Trophoblast cell (in vitro differentiated cells and primary cell): ENCODE measurements around the gene PSMB9.

Source experiments
- DNase-seq, 2 donors: peaks; one replicate each; pipeline ENCODE4 v3.0.0-alpha.2; 2016
- H2AFZ ChIP-seq: 2 replicates; pipeline ENCODE4 v1.6.1; 2013; ENCODE audit warnings: low read length, moderate library complexity, mild to moderate bottlenecking; ENCODE audit not compliant: insufficient read depth, poor library complexity
- H2AK5ac ChIP-seq: 2 replicates; pipeline ENCODE4 v1.6.1; 2013; ENCODE audit warnings: mild to moderate bottlenecking, low read length
- H2BK120ac ChIP-seq: 2 replicates; pipeline ENCODE4 v1.6.1; 2013; ENCODE audit warnings: low read length, mild to moderate bottlenecking, moderate library complexity; ENCODE audit not compliant: insufficient read depth, poor library complexity
- H2BK12ac ChIP-seq: 2 replicates; pipeline ENCODE4 v1.6.1; 2013; ENCODE audit warnings: mild to moderate bottlenecking, low read length, moderate library complexity
- H2BK5ac ChIP-seq: 2 replicates; pipeline ENCODE4 v1.6.1; 2013; ENCODE audit warnings: low read length, low read depth, moderate library complexity, mild to moderate bottlenecking; ENCODE audit not compliant: poor library complexity
- H3K14ac ChIP-seq: 2 replicates; pipeline ENCODE4 v1.6.1; 2013; ENCODE audit warnings: mild to moderate bottlenecking, low read length
- H3K18ac ChIP-seq: 2 replicates; pipeline ENCODE4 v1.6.1; 2013; ENCODE audit warnings: mild to moderate bottlenecking, low read length
- H3K23ac ChIP-seq: 2 replicates; pipeline ENCODE4 v1.6.1; 2013; ENCODE audit warnings: low read length
- H3K27ac ChIP-seq: 2 replicates; pipeline ENCODE4 v1.5.1; 2013; ENCODE audit warnings: low read depth, mild to moderate bottlenecking, inconsistent platforms, low read length, moderate library complexity
- H3K27me3 ChIP-seq: 2 replicates; pipeline ENCODE4 v1.6.1; 2013; ENCODE audit warnings: inconsistent platforms, mild to moderate bottlenecking, low read length, moderate library complexity; ENCODE audit not compliant: insufficient read depth
- H3K36me3 ChIP-seq, 2 experiments: 1 replicate in 1 of 2; 2 replicates in 1 of 2; pipeline ENCODE4 v1.6.1; 2013; ENCODE audit warnings: low read length in 2 of 2, mild to moderate bottlenecking in 2 of 2, moderate library complexity in 1 of 2; ENCODE audit not compliant: insufficient read depth in 2 of 2, control insufficient read depth in 1 of 2
- H3K4ac ChIP-seq: 2 replicates; pipeline ENCODE4 v1.6.1; 2013; ENCODE audit warnings: low read depth, mild to moderate bottlenecking, low read length, moderate library complexity
- H3K4me1 ChIP-seq, 2 experiments: 1 replicate in 1 of 2; 2 replicates in 1 of 2; pipeline ENCODE4 v1.6.1; 2013; ENCODE audit warnings: low read length in 2 of 2, mild to moderate bottlenecking in 2 of 2, moderate library complexity in 1 of 2; ENCODE audit not compliant: insufficient read depth in 2 of 2, control insufficient read depth in 1 of 2
- H3K4me2 ChIP-seq: 2 replicates; pipeline ENCODE4 v1.6.1; 2013; ENCODE audit warnings: inconsistent platforms, mild to moderate bottlenecking, low read length, moderate library complexity
- H3K4me3 ChIP-seq: 2 replicates; pipeline ENCODE4 v1.5.1; 2013; ENCODE audit warnings: mild to moderate bottlenecking, low read depth, low read length, inconsistent platforms
- H3K79me1 ChIP-seq: one replicate; pipeline ENCODE4 v1.6.1; 2013; ENCODE audit warnings: low read length
- H3K79me2 ChIP-seq: 2 replicates; pipeline ENCODE4 v1.6.1; 2013; ENCODE audit warnings: low read length, mild to moderate bottlenecking; ENCODE audit not compliant: control insufficient read depth, insufficient read depth, poor library complexity
- H3K9ac ChIP-seq: 2 replicates; pipeline ENCODE4 v1.6.1; 2013; ENCODE audit warnings: mild to moderate bottlenecking, low read length
- H3K9me3 ChIP-seq: 2 replicates; pipeline ENCODE4 v1.6.1; 2013; ENCODE audit warnings: low read depth, mild to moderate bottlenecking, control low read depth, inconsistent platforms, low read length; ENCODE audit not compliant: insufficient read depth
- H4K12ac ChIP-seq: 2 replicates; pipeline ENCODE4 v1.6.1; 2013; ENCODE audit warnings: low read depth, mild to moderate bottlenecking, low read length, moderate library complexity
- H4K8ac ChIP-seq: 2 replicates; pipeline ENCODE4 v1.6.1; 2013; ENCODE audit warnings: low read depth, mild to moderate bottlenecking, low read length, moderate library complexity
- H4K91ac ChIP-seq: one replicate; pipeline ENCODE4 v1.6.1; 2013; ENCODE audit warnings: low read depth, mild to moderate bottlenecking, low read length, moderate library complexity
- WGBS: extraction: QIAGEN DNeasy Blood & Tissue Kit; methylation state at CpG from one replicate; pipeline ENCODE4 v1.1.7; 2013; ENCODE audit warnings: missing lambda C conversion rate; ENCODE audit not compliant: insufficient read length, insufficient coverage; ENCODE audit errors: extremely low coverage; 5-methylcytosine and 5-hydroxymethylcytosine counted together

The PSMB9 gene

DNA sequence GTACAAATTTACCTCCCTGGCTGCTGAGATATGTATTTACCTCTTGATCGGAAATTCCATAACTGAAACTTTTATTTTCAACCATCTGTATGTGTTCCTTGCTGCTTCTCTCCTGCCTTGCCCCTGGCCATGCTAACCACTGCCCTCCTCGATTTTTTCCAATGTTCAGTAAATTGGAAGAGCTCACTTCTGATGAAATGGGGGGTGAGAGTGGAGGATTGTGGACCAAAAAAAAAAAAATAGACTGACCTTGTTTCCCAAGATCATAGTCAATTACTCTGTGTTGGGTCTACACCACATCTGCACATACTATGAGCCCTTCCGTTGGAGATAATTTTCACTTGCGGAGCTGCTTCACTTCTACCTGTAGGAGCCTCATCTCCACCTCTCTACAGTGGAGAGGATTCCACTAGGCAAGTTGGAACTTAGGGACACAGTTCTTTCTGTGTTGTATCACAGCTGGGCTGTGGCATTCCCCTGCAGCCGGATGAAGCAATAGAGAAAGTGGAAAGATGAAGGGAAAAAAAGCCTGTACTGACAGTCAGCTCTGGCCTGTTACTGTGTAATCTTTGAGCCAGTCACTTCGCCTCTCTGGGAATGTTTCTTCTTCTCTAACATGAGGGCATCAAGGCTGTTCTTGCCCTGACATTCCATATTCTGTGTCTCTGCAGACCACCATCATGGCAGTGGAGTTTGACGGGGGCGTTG lies 1.6 kb downstream of the PSMB9 start:
- H2BK12ac ChIP-seq: no peak overlapping the region
- no peak overlapping the region for H3K9ac ChIP-seq
- no peak overlapping the region for H4K91ac ChIP-seq
- peaks cover 41% of the 10 kb centered on the region for H3K27me3 ChIP-seq
- H3K23ac ChIP-seq: no peak overlapping the region
- peaks cover 5% of the 10 kb centered on the region for H3K9me3 ChIP-seq
- H2AK5ac ChIP-seq: no peak overlapping the region
- H2AFZ ChIP-seq: no peak overlapping the region
- H3K36me3 ChIP-seq: no peaks in the 10 kb centered on the region
- H2BK120ac ChIP-seq: no peak overlapping the region
- no peak overlapping the region for H2BK5ac ChIP-seq
- peak; percentile 61 to 72 for DNase-seq
- H4K8ac ChIP-seq: no peak overlapping the region
- no peak overlapping the region for H3K18ac ChIP-seq
- no peak overlapping the region for H3K4me2 ChIP-seq
- no peak overlapping the region for H3K14ac ChIP-seq
- H3K79me1 ChIP-seq: no peaks in the 10 kb centered on the region
- H3K4ac ChIP-seq: no peak overlapping the region
- no peak overlapping the region for H3K27ac ChIP-seq
- H3K4me3 ChIP-seq: no peak overlapping the region
- no peak overlapping the region for H4K12ac ChIP-seq
- no peaks in the 10 kb centered on the region for H3K79me2 ChIP-seq
- H3K4me1 ChIP-seq: peaks cover 17 to 20% of the 10 kb centered on the region in 2 experiments
- no CpG with 5 or more reads among the region's 8 CpGs for WGBS

DNA sequence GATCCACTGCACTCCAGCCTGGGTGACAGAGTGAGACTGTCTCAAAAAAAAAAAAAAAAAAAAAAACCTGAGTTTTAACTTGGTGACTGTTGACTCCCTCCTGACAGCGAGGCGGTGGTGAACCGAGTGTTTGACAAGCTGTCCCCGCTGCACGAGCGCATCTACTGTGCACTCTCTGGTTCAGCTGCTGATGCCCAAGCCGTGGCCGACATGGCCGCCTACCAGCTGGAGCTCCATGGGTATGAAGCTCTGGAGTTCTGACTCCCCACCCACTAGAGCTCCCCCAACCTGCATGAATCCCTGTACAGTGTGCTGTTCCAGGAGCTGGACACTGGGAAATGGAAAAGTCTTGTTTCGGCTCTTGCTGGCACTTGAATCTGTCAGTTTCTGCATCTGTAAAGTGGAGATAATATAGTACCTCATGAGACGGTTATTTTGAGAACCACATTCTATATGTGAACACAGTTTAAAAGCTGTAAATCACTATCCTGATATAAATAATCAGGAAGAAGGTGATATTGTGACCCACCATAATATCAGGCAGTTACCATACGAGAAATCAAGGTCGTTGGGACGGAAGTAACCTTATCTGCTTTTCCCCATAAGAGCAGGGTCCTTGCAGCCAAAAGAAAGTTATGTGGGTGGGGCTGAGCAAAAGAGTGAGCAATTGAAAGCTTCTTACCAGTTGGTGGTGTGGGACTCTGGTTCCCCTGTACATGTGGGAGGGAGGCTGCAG lies 3.3 kb downstream of the PSMB9 start:
- Histone ChIP-seq H2BK5ac (no peak overlapping the region), H3K9ac (no peak overlapping the region), H3K14ac (no peak overlapping the region), H3K9me3 (peaks cover 5% of the 10 kb centered on the region), H3K18ac (no peak overlapping the region), H3K79me1 (no peaks in the 10 kb centered on the region), H3K27me3 (peaks cover 36% of the 10 kb centered on the region), H3K4ac (no peak overlapping the region), H3K23ac (no peak overlapping the region), H3K4me2 (no peak overlapping the region), H2AK5ac (no peak overlapping the region), H3K27ac (no peak overlapping the region), H4K12ac (no peak overlapping the region), H3K4me1 (peaks cover 15 to 16% of the 10 kb centered on the region in 2 experiments), H2BK120ac (no peak overlapping the region), H3K4me3 (no peak overlapping the region), H4K8ac (no peak overlapping the region), H2AFZ (no peak overlapping the region), H3K79me2 (no peaks in the 10 kb centered on the region), H3K36me3 (no peaks in the 10 kb centered on the region), H2BK12ac (no peak overlapping the region), H4K91ac (no peak overlapping the region)
- no peak for DNase-seq
- WGBS: no CpG with 5 or more reads among the region's 14 CpGs

DNA sequence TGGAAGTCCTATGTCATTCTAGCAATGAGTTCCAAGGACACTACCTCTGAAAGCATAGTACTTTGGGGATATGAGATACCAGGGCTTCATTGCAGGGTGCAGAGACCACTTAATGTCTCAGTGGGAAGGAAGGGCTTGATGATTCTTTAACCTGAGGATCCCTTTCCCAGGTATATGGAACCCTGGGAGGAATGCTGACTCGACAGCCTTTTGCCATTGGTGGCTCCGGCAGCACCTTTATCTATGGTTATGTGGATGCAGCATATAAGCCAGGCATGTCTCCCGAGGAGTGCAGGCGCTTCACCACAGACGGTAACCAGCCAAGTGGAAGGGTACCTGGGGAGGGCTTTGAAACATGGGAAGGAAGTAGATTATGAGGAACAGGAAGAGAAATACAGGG lies 4.2 kb downstream of the PSMB9 start:
- Histone ChIP-seq H3K27me3 (peaks cover 28% of the 10 kb centered on the region), H3K27ac (no peak overlapping the region), H4K8ac (no peak overlapping the region), H3K9ac (no peak overlapping the region), H2BK12ac (no peak overlapping the region), H3K4me2 (no peak overlapping the region), H2AK5ac (no peak overlapping the region), H2BK5ac (no peak overlapping the region), H4K12ac (no peak overlapping the region), H3K79me2 (no peaks in the 10 kb centered on the region), H3K9me3 (peaks cover 5% of the 10 kb centered on the region), H3K18ac (no peak overlapping the region), H3K4me1 (peaks cover 6 to 8% of the 10 kb centered on the region in 2 experiments), H3K79me1 (no peaks in the 10 kb centered on the region), H4K91ac (no peak overlapping the region), H3K14ac (no peak overlapping the region), H3K4ac (no peak overlapping the region), H2AFZ (no peak overlapping the region), H3K23ac (no peak overlapping the region), H2BK120ac (no peak overlapping the region), H3K36me3 (no peaks in the 10 kb centered on the region), H3K4me3 (no peak overlapping the region)
- no CpG with 5 or more reads among the region's 5 CpGs for WGBS
- no peak for DNase-seq

DNA sequence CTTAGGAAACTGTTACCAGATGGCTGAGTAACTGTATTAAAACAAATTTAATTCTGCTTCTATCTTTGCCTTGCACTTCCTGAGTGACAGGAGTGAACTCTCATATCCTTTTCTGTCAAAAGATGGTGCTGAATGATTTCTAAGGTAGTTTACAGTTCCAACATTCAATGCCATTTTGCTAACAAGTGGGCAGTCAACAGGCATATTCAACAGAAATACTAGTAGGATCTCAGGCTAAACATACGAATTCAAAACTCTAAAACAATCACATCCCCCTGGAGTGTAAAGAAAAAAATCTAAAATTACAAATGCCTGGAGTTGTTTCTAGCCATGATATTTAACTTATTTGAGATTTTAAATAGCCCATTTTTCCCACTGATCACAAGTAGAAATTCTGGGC lies 6.7 kb downstream of the PSMB9 start:
- H3K4ac ChIP-seq: no peak overlapping the region
- H3K4me2 ChIP-seq: no peak overlapping the region
- H3K79me2 ChIP-seq: no peaks in the 10 kb centered on the region
- H3K27ac ChIP-seq: no peak overlapping the region
- no peaks in the 10 kb centered on the region for H3K4me1 ChIP-seq
- H3K4me3 ChIP-seq: no peak overlapping the region
- H2BK120ac ChIP-seq: no peak overlapping the region
- WGBS: no CpG with 5 or more reads among the region's 1 CpG
- H2BK5ac ChIP-seq: no peak overlapping the region
- H3K9ac ChIP-seq: no peak overlapping the region
- H2AFZ ChIP-seq: no peak overlapping the region
- H4K12ac ChIP-seq: no peak overlapping the region
- H2BK12ac ChIP-seq: no peak overlapping the region
- no peak overlapping the region for H2AK5ac ChIP-seq
- no peak overlapping the region for H4K8ac ChIP-seq
- H3K14ac ChIP-seq: no peak overlapping the region
- no peak overlapping the region for H3K23ac ChIP-seq
- H3K79me1 ChIP-seq: no peaks in the 10 kb centered on the region
- H3K9me3 ChIP-seq: peaks cover 2% of the 10 kb centered on the region
- no peak overlapping the region for H4K91ac ChIP-seq
- peaks cover 13% of the 10 kb centered on the region for H3K27me3 ChIP-seq
- no peaks in the 10 kb centered on the region for H3K36me3 ChIP-seq
- no peak for DNase-seq
- no peak overlapping the region for H3K18ac ChIP-seq
